Measurements from ENCODE around the gene DAG1.

Gene DAG1

GRCh38 chr3:49582177-49582576 lies 112.1 kb downstream of the DAG1 start:
- Histone ChIP-seq H3F3A (ENCODE audit: control insufficient read depth, insufficient read depth) (no peaks in the 10 kb centered on the region), H3K4me1 (ENCODE audit: control insufficient read depth, low read length) (no peaks in the 10 kb centered on the region), H3K4me3 (ENCODE audit: low read length) (no peak overlapping the region), H3K27ac (ENCODE audit: low read depth, low read length) (no peak overlapping the region), H3K27me3 (ENCODE audit: control insufficient read depth, low read length) (no peaks in the 10 kb centered on the region), H3K9me2 (replicated peaks; ENCODE audit: control insufficient read depth, low read length) (no peaks in the 10 kb centered on the region), H3K4me2 (ENCODE audit: low read length) (no peak overlapping the region), H3K79me2 (ENCODE audit: control insufficient read depth, low read length) (no peaks in the 10 kb centered on the region), H3K9me3 (ENCODE audit: control insufficient read depth, insufficient read depth, low read length) (no peaks in the 10 kb centered on the region), H3K36me3 (ENCODE audit: control insufficient read depth, low read length) (no peaks in the 10 kb centered on the region), H4K20me1 (ENCODE audit: control insufficient read depth, insufficient read depth, low read depth, low read length) (no peaks in the 10 kb centered on the region)
- TF ChIP-seq CTCF (IDR thresholded peaks at IDR 0.05; ENCODE audit: low read depth, low read length, poor library complexity, severe bottlenecking), result no peak
- TF ChIP-seq EZH2phosphoT487 (IDR thresholded peaks at IDR 0.05; ENCODE audit: borderline replicate concordance, low read length), result no peak
